Measurements from ENCODE around the gene FAM53C.

GRCh38 chr5:138370537-138370936 lies 32.5 kb downstream of the FAM53C start:
- TF ChIP-seq POLR2AphosphoS5 (IDR thresholded peaks at IDR 0.05) (no peak), CTCF (IDR thresholded peaks at IDR 0.05) (no peak), POLR2A (IDR thresholded peaks at IDR 0.05) (no peak), EP300 (IDR thresholded peaks at IDR 0.05) (no peak)

All from gastroesophageal sphincter (tissue), 3 donors.